DMS153 treated with DMSO at 0.1 percent for 48 hours (cell line): ENCODE data around the gene DMBT1.

ENCODE experiments used
- DNase-seq: peaks from one replicate; lab custom pipeline; 2025; ENCODE audit not compliant: unreplicated experiment; lab: John Stamatoyannopoulos, UW

Gene DMBT1

GRCh38 chr10:122643931-122644534 lies 83.5 kb downstream of the DMBT1 start:
- no peak for DNase-seq

GRCh38 chr10:122646511-122647382 lies 86.2 kb downstream of the DMBT1 start:
- DNase-seq = no peak

GRCh38 chr10:122647383-122647968 lies 86.9 kb downstream of the DMBT1 start:
- DNase-seq = no peak

- DNase-seq = peak; percentile 36
Measured at GRCh38 chr10:122648599-122649428, 88.3 kb downstream of the DMBT1 start.

GRCh38 chr10:122649903-122650302 lies 89.3 kb downstream of the DMBT1 start:
- no peak for DNase-seq

GRCh38 chr10:122650331-122650730 lies 89.8 kb downstream of the DMBT1 start:
- DNase-seq = no peak

- DNase-seq = no peak
Measured at GRCh38 chr10:122655524-122656307, 95.2 kb downstream of the DMBT1 start.

- DNase-seq = no peak
Measured at GRCh38 chr10:122656308-122656705, 95.8 kb downstream of the DMBT1 start.

- no peak for DNase-seq
Measured at GRCh38 chr10:122656741-122657140, 96.2 kb downstream of the DMBT1 start.

- DNase-seq = no peak
Measured at GRCh38 chr10:122657255-122657654, 96.7 kb downstream of the DMBT1 start.

GRCh38 chr10:122657729-122658128 lies 97.2 kb downstream of the DMBT1 start:
- no peak for DNase-seq

GRCh38 chr10:122658356-122659049 lies 97.9 kb downstream of the DMBT1 start:
- no peak for DNase-seq

- DNase-seq = no peak
Measured at GRCh38 chr10:122659126-122659525, 98.6 kb downstream of the DMBT1 start.

- DNase-seq = no peak
Measured at GRCh38 chr10:122659651-122660050, 99.1 kb downstream of the DMBT1 start.

- no peak for DNase-seq
Measured at GRCh38 chr10:122660696-122661095, 100.1 kb downstream of the DMBT1 start.

- DNase-seq = no peak
Measured at GRCh38 chr10:122662231-122662630, 101.7 kb downstream of the DMBT1 start.

GRCh38 chr10:122663516-122664130 lies 103.1 kb downstream of the DMBT1 start:
- no peak for DNase-seq

GRCh38 chr10:122664501-122664900 lies 103.9 kb downstream of the DMBT1 start:
- no peak for DNase-seq

GRCh38 chr10:122665329-122665860 lies 104.8 kb downstream of the DMBT1 start:
- no peak for DNase-seq
